Suprapubic skin (tissue), 4 donors: Measurements from ENCODE around the gene HSPG2.

Experiments
- CTCF ChIP-seq, 2 donors: fragments of 200-600 bp in 1 of 2; fragments of 450-650 bp in 1 of 2; sonication (generic) in 1 of 2; IDR thresholded peaks; one replicate each; pipeline ENCODE4 v1.5.1; 2016 to 2019; ENCODE audit warnings: antibody characterized with exemption in 2 of 2, mild to moderate bottlenecking in 1 of 2, moderate library complexity in 1 of 2
- POLR2A ChIP-seq, 2 donors: fragments of 450-650 bp; IDR thresholded peaks; one replicate each; pipeline ENCODE4 v1.6.1; 2017; ENCODE audit warnings: antibody characterized with exemption in 2 of 2, mild to moderate bottlenecking in 2 of 2, moderate library complexity in 2 of 2
- POLR2AphosphoS5 ChIP-seq, 3 donors: sonication (generic); formaldehyde crosslinking; IDR thresholded peaks; one replicate each; pipeline ENCODE4 v1.6.1; 2017; ENCODE audit warnings: antibody characterized with exemption in 3 of 3

- TF ChIP-seq CTCF (IDR thresholded peaks at IDR 0.05) (no peak), POLR2AphosphoS5 (IDR thresholded peaks at IDR 0.05) (no peak), POLR2A (IDR thresholded peaks at IDR 0.05) (no peak)
These were observed 91.2 kb downstream of the HSPG2 start for GRCh38 chr1:21845646-21846641.
